Islet precursor cell (in vitro differentiated cells): ENCODE measurements around the gene SNF8.
A peak's percentile ranks its signal among the peaks of the same experiment; 100 is the strongest.

ENCODE experiments used
- DNase-seq: peaks from one replicate; pipeline ENCODE4 v3.0.0-alpha.2; 2018

SNF8 gene

DNA sequence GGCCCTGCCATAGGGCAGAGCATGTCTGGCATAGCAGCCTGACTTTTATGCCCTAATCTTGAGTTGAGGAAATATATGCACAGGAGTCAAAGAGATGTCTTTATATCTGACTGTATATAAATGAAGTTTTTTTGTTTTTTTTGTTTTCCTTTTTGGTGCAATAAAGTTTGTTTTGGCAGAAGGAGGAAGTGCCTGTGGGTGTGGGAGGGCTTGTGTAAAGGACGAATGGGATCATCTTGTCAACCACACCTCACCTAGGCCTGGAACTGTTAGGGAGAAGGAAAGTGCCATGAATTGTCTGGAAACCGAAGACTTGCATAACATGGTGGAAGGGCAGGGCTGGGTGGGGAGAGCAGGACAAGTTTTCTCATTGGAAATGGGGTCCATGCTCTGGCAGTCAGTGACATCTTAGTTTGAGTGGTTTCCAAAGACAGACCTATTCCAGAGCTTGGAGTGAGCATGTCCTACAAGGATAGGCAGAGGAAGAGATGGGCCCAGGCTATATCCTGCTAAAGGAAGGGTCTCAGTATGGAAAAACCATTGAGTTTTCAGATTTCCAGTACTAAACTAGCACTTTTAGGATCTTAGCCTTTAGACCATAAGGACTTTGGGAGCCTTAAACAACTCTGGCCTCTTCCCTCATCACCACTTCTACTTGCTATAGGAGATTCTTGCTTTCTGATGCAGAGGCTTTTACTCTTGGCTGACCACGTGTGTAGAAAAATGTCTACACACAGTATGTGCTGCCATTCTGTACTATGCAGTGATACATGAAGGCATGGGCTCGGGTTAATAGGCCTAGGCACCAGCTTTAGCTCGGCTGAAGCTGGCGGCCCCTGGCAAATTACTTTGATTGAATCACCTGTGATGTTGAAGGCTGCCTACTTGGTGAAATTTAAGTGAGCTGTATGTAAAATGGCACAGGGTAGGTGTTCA, 15.5 kb downstream of the SNF8 start:
- no peak for DNase-seq

DNA sequence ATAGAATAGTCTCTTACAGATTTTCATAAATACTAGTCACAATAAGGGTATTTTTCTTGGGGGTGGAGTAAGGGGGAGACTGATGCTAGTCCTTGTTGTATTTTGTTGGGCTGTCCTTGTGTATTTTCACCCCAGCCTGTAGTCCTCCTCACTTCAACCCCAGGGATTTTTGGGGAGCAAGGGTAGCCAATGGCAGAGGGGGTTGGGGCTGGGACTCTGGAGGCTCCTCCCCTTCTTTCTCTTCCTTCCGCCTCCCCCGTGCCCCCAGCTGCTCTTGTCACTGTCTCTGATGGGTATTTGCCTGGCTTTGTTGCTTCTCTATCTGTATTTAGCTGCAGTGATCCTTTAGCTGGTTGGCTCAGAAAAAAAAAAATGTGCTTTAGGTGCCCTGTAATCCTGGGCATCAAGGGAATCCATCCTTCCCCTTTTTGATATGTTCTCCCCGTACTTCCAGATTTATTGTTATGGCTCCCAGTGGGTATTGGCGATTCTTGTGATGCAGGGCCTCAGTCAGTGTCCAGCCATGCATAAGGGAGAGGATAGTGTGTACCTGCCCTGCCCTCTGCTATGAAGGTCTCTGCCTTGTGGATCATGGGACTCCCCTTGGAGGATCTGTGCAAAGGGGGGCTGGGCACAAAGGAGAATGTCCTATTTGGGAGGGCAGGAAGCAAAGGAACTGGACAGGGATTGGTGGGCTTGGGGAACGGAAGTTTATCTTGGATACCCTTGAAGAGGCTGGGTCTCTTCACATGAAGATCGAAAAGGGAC, 16.5 kb downstream of the SNF8 start:
- no peak for DNase-seq

DNA sequence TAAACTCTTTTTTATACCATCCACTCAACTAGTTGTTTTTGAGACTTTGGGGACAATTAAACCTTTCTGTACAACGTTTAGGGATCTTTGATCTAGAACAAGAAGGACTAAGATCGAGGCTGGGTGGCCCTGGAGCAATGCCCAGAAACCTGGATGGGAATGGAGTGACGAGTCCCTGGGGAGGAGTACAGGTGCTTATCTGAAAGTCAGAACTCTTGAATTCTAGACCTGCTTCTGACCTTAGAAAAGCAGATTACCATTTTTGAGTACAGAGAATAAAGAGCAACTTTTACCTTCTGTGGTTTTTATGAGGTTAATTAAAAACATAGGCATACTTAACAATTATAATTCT, 18.7 kb downstream of the SNF8 start:
- DNase-seq = no peak

DNA sequence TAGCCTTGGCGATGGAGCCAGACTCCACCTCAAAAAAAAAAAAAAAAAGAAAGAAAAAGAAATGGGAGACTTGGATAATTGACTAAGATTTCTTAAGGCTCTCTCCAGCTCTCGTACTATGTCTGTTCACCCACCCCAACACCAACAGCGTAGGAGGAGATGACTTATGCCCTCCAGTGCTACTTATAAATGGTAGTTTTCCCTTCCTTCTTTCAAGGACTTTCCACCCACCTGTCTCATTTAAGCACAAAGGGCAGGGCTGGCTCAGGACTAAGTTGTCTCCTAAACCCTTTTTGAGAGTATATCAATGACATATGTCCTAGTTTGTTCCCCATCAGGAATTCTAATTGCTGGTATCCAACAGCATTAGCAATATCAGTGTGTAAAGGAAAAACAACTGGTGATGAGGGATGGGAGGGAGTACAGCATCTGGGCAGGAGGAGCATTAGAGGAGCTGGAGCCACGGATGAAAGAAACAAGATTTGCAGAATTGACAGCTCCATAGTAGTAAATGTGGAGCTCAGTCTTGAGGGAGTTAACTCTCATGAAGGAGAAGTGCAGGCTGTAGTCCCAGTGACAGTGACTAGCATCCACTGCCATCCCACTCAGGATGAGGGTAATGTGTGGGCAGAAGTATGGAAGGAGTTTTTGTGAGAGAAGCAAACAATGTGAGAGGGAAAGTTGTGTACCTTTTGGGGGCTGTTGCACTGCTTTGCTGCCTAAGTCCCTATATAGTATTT, 19.2 kb downstream of the SNF8 start:
- no peak for DNase-seq

DNA sequence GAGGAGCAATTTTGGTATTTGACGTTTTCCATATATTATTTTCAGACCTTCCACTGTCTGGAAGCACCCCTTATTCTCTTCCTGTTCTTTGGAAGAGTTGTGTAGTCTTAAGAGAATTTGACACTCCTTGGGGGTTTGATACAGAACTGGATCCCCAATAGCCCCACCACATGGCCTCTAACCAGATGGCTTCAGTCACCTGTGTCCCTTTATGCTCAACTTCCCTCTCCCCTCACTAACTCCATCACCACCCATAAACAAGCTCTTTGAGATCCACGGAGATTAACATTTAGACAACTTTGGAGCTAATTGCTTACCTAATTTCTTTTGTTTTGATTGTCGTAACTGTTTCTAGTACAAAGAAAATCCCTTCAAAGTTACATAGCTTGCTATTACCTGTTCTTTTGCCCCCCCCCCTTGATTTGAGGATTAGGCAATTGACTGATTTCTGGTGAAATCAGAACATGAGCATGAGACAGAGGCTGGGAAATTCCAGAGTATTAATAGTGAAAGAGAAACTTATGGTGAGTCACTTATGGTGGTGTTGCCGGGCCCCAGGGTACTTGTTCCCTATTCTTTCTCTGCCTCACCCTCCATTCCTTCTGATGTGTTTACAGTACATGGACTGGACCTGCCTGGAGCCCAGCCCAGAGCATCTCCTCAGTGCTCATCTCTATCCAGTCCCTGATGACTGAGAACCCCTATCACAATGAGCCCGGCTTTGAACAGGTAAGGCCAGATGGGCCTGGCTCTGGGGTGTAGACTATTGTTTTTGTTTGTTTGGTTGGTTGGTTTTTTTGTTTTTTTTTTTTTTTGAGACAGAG, 29.0 kb downstream of the SNF8 start:
- no peak for DNase-seq

DNA sequence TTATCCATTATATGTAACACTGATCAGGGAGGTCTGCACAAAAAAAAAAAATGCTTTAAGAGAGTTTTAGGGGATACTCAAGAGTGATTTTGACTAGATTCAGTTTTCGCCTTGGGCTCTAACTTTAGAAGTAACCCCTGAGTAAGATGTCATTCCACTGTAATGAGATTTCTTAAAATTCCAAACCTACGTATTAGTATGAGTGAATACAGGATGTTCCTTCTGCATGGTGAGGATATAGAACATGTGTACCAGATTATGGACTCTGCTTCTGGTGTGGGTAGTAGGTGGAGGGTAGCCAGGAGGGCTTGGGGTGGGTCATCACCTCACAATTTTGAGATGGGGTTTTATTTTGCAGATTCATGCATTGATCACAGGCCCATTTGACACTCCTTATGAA, 32.2 kb downstream of the SNF8 start:
- DNase-seq = no peak

DNA sequence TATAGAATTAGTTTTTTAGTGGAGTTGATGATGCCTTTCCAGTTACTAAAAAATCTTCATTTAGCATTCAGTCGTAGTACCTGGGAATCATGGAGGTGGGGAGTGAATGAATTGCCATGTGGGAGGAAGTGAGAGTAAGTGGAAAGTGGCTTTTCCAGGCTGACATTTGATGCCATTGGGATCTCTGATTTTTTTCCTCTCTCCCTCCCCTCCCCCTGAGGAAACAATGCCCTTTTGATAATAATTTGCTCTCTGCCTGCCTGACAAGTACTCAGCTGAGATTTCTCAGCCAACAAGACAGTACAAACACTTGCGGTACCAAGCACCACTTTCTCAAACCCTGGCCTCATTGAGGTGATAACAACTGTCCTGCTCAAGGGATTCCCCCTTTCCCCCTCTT, 34.3 kb downstream of the SNF8 start:
- DNase-seq = no peak

DNA sequence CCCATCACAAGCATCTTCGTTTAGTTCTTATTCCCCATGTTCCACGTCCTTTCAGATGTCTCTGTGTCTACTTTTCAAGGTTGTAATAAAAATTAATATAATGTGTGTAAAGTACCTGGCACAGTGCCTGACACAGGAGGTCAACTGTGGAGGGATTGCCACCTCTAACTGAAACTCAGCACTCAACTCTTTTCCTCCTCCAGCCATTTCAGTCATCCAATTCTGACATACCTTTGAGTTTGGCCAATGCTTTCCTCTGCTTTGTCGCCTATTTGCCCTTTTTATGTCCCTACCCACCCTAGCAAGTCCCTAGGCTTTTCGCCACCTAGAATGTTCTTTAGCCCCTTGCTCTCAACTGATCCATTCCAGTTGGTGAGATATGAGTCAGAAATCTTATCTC, 34.9 kb downstream of the SNF8 start:
- DNase-seq = no peak

DNA sequence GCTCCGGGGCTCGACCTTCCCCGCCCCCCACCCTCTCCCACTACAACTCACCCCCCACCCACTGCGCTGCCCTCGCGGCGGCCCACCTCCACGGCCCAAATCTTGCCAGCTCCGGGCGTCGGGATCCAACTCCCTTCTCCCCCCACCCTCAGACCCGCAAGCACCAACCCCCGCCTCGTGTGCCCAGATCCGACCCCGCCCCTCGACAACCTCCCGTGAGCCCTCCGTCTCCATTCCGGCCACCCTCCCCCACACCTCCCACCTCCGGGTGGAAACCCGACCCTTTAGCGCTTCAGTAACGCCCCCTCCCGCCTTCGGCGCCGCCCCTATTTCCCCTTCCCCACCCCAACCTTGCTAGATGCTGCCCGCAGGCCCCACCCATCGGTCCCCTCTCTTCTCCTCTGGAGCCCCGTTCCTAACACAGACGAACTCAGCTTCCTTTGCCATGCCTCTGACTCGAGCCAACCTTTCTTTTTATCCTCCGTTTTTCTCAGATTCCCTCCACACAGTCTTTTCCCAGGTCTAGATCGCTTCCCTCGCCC, 35.7 kb downstream of the SNF8 start:
- peak; percentile 98 for DNase-seq

DNA sequence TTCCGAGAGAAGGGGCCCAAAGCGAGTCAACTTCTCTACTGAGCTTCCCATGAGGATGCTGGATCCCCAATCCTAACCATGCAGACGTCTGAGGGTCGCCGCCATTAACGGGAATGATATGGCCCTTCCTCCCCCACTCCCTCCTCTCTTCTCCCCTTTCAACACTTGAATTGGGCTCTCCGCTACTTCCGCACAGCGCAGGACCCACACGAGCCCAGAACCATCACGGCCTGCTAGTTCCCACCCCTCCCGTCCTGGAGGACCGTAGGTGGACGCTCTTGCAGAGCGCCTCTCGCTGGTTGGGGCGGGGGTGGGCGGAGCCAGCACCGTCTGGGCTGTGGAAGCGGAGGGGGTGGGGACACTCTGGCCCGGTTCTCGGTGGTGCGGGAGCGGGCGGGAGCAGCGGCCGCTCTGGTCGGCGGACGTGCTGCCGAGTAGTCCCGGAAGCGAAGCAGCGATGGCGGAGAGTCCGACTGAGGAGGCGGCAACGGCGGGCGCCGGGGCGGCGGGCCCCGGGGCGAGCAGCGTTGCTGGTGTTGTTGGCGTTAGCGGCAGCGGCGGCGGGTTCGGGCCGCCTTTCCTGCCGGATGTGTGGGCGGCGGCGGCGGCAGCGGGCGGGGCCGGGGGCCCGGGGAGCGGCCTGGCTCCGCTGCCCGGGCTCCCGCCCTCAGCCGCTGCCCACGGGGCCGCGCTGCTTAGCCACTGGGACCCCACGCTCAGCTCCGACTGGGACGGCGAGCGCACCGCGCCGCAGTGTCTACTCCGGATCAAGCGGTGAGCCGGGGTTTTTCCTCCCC, 36.4 kb downstream of the SNF8 start, which contains the start of gene UBE2Z:
TSS of gene UBE2Z (plus strand) at position 361 of the 797 bp plus-strand sequence. CDS start at position 458, 97 bp downstream.
- peak; percentile 99 for DNase-seq

DNA sequence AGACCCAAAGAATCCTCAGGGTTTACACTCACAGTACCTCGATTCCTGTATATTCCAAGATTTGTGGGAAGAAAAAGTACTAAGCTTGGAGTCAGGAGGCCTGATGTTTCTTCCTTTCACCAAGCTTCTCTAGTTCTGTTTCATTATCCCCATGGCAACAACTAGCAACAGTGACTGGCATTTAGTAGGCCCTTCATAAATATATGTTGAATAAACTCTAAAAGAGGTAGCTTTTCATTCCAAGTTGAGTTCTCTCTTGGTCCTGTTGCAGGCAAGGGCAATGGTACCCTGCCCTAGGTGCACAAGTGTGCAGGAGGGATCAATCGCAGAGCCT, 37.0 kb downstream of the SNF8 start:
- DNase-seq = no peak

DNA sequence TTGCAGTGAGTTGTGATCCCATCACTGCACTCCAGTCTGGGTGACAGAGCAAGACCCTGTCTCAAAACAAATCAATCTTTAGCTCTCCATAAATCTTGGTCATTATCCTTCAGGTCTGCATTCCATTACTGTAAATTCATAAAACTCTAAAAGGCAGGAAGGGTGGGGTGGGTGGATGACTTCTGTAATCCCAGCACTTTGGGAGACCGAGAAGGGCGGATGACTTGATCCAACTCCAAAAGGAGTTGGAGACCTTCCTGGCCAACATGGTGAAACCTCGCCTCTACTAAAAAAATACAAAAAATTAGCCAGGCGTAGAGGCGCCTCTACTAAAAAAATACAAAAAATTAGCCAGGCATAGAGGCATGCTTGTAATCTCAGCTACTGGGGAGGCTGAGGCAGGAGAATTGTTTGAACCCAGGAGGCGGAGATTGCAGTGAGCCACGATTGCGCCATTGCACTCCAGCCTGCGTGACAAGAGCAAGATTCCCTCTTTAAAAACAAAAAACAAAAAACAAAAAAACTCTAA, 38.6 kb downstream of the SNF8 start:
- DNase-seq = no peak

DNA sequence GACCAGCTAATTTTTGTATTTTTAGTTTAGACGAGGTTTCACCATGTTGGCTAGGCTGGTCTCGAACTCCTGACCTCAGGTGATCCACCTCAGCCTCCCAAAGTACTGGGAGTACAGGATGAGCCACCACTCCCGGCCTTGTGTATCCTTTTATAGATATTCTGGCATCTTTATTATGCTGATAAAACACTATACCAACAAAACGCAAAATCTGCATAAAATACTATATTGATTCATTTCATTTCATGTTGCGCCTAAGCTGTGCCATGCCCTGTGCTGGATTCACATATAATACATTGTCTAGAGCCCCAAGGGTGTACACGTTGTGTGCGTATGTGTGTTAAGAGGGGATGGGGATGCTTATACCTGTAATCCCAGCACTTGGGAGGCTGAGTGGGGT, 40.2 kb downstream of the SNF8 start:
- no peak for DNase-seq

DNA sequence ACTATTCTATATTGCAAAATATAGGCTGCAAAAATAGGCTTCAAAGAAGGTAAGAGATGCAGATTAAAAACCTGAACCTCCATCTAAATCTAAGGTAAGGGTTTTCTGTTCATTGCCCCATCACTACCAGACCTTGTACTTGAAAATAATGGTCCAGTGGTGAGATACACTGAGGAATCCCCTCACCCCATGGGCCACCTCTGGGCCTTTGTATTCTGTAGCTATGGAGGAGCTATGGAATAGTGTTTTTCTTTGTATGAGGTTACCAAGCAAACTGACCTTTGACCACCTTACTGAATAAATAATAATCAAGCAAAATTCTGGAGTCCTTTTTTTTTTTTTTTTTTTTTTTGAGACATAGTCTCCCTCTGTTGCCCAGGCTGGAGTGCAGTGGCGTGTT, 41.2 kb downstream of the SNF8 start:
- DNase-seq = no peak

DNA sequence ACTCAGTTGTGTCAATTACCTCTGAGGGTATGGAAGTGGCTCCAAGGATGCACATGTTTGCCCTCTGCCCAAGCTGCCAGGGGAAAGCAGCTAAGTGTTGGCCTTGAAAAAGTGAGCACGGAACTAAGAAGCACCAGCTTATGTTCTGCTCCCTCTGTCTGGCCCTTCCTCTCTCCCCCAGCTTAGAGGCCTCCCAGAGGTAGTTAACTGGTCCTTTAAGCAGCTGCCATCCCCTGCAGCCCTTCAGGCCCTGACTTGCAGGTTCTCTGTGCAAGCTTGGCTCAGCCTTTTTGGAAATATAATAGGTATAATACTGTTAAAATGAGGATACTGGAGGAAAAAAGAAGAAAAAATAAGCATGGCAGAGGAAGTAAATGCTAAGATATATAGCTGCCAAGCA, 43.4 kb downstream of the SNF8 start:
- no peak for DNase-seq

DNA sequence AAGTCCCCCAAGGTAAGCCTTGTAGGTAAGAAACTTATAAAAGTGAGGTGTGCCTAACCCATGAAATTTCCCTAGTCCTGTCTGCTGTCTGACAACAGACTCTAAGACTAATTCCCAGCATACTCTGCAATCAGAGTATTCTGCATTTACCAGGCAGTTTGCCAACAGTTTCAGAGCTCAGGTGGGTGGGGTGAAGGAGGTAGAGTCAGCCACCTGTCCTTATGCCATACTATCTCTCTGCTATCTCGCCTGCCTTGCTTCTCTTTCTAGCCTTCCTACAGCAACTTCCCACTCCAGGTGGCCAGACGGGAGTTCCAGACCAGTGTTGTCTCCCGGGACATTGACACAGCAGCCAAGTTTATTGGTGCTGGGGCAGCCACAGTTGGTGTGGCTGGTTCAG, 49.8 kb downstream of the SNF8 start:
- DNase-seq = no peak

DNA sequence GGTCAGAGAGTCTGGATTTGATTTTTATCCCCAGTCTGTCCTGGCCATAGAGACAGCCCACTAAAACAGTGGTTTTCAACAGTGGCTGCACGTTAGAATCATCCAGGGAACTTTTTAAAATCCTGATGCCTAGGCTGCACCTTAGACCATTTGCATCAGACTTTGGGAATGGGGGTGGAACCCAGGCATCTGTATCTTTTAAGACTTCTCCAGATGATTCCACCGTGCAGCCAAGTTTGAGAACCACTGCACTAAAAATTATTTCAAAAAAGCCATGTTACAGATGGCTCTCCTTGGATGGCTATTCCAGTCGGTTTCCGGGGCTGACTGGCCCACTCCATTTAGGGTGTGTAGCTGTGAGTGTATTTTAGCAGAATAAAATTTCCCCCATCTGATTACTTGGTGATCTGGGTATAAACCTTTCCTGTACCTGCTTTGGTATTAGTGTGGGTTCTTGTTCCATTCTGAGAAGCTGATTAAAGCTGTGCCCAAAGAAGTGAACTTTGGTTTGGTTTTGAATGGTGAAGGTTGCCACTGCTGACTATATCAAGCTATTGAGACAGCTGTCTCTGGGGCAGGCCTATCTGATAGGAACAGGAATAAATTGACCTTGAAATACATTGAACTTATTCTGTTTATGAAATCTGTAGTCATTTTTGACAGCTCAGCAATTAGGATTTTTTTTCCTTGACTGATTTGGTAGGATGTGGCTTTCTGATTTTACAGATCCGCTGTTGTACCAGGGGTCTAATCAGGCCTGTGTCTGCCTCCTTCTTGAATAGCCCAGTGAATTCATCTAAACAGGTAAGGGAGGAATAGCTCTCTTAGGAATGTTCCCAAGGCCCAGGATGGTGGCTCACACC, 50.8 kb downstream of the SNF8 start:
- no peak for DNase-seq

DNA sequence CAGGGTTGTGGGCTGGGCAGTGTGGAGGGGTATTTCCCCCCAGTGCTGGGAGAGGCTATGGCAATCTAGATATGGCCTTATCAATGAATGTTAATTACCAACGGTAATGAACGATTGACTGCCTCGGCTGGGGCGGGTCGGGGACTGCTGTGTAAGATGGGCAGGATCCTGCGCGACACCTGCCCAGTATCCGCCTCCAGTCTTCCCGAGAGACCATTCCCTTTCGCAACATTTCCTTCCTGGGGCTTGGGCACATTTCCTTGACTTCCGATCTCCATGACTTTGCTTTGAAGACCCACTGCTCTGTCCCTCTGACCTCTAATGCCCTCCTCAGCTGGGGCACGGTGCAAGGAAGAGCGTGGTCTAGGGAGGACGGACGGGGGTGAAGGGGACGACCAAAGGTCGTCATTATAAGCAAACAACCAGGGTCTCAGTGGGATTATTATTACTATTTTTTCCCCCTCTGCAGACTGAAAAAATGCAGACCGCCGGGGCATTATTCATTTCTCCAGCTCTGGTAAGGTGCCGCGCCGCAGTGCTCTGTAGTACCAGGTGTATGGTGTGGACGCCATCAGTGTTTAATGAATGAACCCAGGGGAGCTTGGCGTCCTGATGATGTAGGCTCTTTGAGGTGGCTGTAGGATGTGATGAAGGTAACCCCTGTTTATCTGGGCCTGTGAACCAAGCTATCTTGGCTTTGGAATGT, 51.5 kb downstream of the SNF8 start:
- no peak for DNase-seq

DNA sequence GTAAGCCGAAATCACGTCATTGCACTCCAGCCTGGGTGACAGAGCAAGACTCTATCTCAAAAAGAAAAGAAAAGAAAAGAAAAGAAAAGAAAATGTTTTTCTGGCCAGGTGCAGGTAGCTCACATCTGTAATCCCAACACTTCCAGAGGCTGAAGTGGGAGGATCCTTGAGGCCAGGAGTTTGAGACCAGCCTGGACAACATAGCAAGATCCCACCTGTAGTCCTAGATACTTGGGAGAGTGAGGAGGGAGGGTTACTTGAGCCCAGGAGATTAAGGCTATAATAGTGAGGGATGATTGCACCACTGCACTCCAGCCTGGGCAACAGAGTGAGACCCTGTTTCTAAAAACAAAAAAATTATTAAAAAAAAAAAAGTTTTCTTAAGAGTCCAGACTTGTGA, 54.6 kb downstream of the SNF8 start:
- DNase-seq = no peak

DNA sequence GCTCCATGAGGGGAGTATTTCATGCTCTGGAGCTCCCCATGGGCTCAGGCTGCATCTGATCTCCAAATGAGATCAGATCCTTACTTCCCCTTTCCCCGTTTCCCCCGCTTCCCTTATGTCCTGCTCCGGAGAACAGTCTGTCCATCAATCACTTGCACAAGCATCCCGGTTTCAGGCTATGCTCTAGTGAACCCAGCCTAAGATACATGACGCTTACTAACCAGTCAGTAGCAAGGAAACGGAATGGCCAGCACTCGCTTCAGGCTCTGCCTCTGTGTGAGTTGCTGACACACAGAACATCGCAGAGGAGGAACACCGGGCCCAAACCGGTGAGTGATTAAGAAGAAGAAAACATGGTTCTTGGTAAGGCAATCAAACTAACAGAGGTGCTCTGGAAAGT, 61.5 kb downstream of the SNF8 start:
- DNase-seq = no peak
